Measurements from ENCODE around the gene KIAA0930.
A peak's percentile ranks its signal among the peaks of the same experiment; 100 is the strongest.

The KIAA0930 gene

GRCh38 chr22:45270095-45271020, 29.7 kb upstream of the KIAA0930 start:
- no peak for TF ChIP-seq TSHZ2 (CRISPR knock-in tag; IDR thresholded peaks at IDR 0.05)
- no peak for TF ChIP-seq ZC3H10 (CRISPR knock-in tag; IDR thresholded peaks at IDR 0.05)
- no peak for TF ChIP-seq BACH2 (CRISPR knock-in tag; IDR thresholded peaks at IDR 0.05; ENCODE audit: borderline replicate concordance)
- TF ChIP-seq ZFP30 (CRISPR knock-in tag; IDR thresholded peaks at IDR 0.05), result no peak
- TF ChIP-seq ZNF8 (CRISPR knock-in tag; IDR thresholded peaks at IDR 0.05), result no peak
- no peak for TF ChIP-seq ZFP3 (CRISPR knock-in tag; IDR thresholded peaks at IDR 0.05)
- TF ChIP-seq ISL1 (CRISPR knock-in tag; IDR thresholded peaks at IDR 0.05), result no peak
- TF ChIP-seq TOX (CRISPR knock-in tag; IDR thresholded peaks at IDR 0.05; ENCODE audit: borderline replicate concordance), result no peak
- ATAC-seq, result no peak

- ATAC-seq, result peak; percentile 87
- TF ChIP-seq TOX (CRISPR knock-in tag; IDR thresholded peaks at IDR 0.05; ENCODE audit: borderline replicate concordance) (no peak), SNAI2 (CRISPR knock-in tag; IDR thresholded peaks at IDR 0.05) (no peak), ZFP3 (CRISPR knock-in tag; IDR thresholded peaks at IDR 0.05) (no peak), OSR1 (CRISPR knock-in tag; IDR thresholded peaks at IDR 0.05) (no peak), CSDC2 (CRISPR knock-in tag; IDR thresholded peaks at IDR 0.05) (no peak), ESRRG (CRISPR knock-in tag; IDR thresholded peaks at IDR 0.05) (no peak), TCF4 (CRISPR knock-in tag; IDR thresholded peaks at IDR 0.05; ENCODE audit: borderline replicate concordance) (no peak), PPARA (CRISPR knock-in tag; IDR thresholded peaks at IDR 0.05; ENCODE audit: borderline replicate concordance) (no peak), GLIS3 (CRISPR knock-in tag; IDR thresholded peaks at IDR 0.05) (no peak), CREB5 (CRISPR knock-in tag; IDR thresholded peaks at IDR 0.05; ENCODE audit: low read depth) (no peak), ZNF8 (CRISPR knock-in tag; IDR thresholded peaks at IDR 0.05) (no peak), POU6F1 (CRISPR knock-in tag; IDR thresholded peaks at IDR 0.05; ENCODE audit: borderline replicate concordance, low read depth) (no peak), ZC3H10 (CRISPR knock-in tag; IDR thresholded peaks at IDR 0.05) (no peak), BACH2 (CRISPR knock-in tag; IDR thresholded peaks at IDR 0.05; ENCODE audit: borderline replicate concordance) (no peak), RARB (CRISPR knock-in tag; IDR thresholded peaks at IDR 0.05) (no peak)
Measured at GRCh38 chr22:45268958-45269844, 28.5 kb upstream of the KIAA0930 start.

GRCh38 chr22:45268167-45268957, 27.7 kb upstream of the KIAA0930 start:
- peak; percentile 68 for ATAC-seq
- no peak for TF ChIP-seq POU6F1 (CRISPR knock-in tag; IDR thresholded peaks at IDR 0.05; ENCODE audit: borderline replicate concordance, low read depth)
- TF ChIP-seq ZNF565 (CRISPR knock-in tag; conservative IDR thresholded peaks at IDR 0.05; ENCODE audit: low read depth), result no peak
- no peak for TF ChIP-seq PPARA (CRISPR knock-in tag; IDR thresholded peaks at IDR 0.05; ENCODE audit: borderline replicate concordance)
- no peak for TF ChIP-seq ZNF70 (CRISPR knock-in tag; IDR thresholded peaks at IDR 0.05)
- no peak for TF ChIP-seq PATZ1 (CRISPR knock-in tag; IDR thresholded peaks at IDR 0.05; ENCODE audit: borderline replicate concordance)
- no peak for TF ChIP-seq ESRRG (CRISPR knock-in tag; IDR thresholded peaks at IDR 0.05)
- no peak for TF ChIP-seq ZFP3 (CRISPR knock-in tag; IDR thresholded peaks at IDR 0.05)
- TF ChIP-seq ZFP30 (CRISPR knock-in tag; IDR thresholded peaks at IDR 0.05), result no peak

All from SK-N-SH treated with all-trans-retinoic acid at 6 μM for 48 hours (cell line).